Common myeloid progenitor, CD34-positive (primary cell): ENCODE measurements around the gene GLO1.

Source experiments
- CTCF ChIA-PET: fragments of 350-600 bp; sonication (Branson Sonifier 250); formaldehyde crosslinking; loops from one replicate; lab custom pipeline; 2021; ENCODE audit warnings: antibody characterized with exemption; lab: Charles Lee
- POLR2A ChIA-PET: fragments of 350-600 bp; sonication (Branson Sonifier 250); formaldehyde crosslinking; loops from one replicate; lab custom pipeline; 2021; ENCODE audit warnings: antibody characterized with exemption; lab: Charles Lee
- DNase-seq, 3 donors: peaks; one replicate each; pipeline versions ENCODE4 v3.0.0 to v3.0.0-alpha.2; 2013
- H3K27ac ChIP-seq, 2 experiments: 1 replicate in 1 of 2; 2 replicates in 1 of 2; pipeline ENCODE4 v1.7.0; 2013; ENCODE audit warnings: inconsistent platforms in 2 of 2, low read length in 2 of 2, mild to moderate bottlenecking in 2 of 2, low read depth in 1 of 2, moderate library complexity in 1 of 2; ENCODE audit not compliant: severe bottlenecking in 2 of 2, insufficient read depth in 1 of 2, poor library complexity in 1 of 2
- H3K27me3 ChIP-seq, 5 experiments: replicated peaks in 2 of 5; 1 replicate in 3 of 5; 2 replicates in 2 of 5; pipeline versions ENCODE4 v1.6.1 to v1.7.0; 2013; ENCODE audit warnings: low read length in 4 of 5, mild to moderate bottlenecking in 2 of 5, moderate library complexity in 2 of 5, inconsistent platforms in 1 of 5; ENCODE audit not compliant: insufficient read depth in 5 of 5, control insufficient read depth in 4 of 5
- H3K36me3 ChIP-seq, 4 experiments: 1 replicate in 2 of 4; 2 replicates in 2 of 4; pipeline versions ENCODE4 v1.6.1 to v1.7.0; 2013; ENCODE audit warnings: low read length in 3 of 4, control low read depth in 1 of 4, mild to moderate bottlenecking in 1 of 4; ENCODE audit not compliant: control insufficient read depth in 4 of 4, insufficient read depth in 4 of 4
- H3K4me1 ChIP-seq, 4 experiments: 1 replicate in 3 of 4; 2 replicates in 1 of 4; pipeline versions ENCODE4 v1.6.1 to v1.7.1; 2013; ENCODE audit warnings: low read length in 3 of 4, mild to moderate bottlenecking in 3 of 4, control low read depth in 1 of 4, inconsistent platforms in 1 of 4, moderate library complexity in 1 of 4; ENCODE audit not compliant: control insufficient read depth in 4 of 4, insufficient read depth in 4 of 4; ENCODE audit errors: control extremely low read depth in 1 of 4
- H3K4me3 ChIP-seq, 7 experiments: 1 replicate in 4 of 7; 2 replicates in 3 of 7; pipeline versions ENCODE4 v1.5.1 to v1.7.0; 2013; ENCODE audit warnings: mild to moderate bottlenecking in 7 of 7, low read length in 6 of 7, moderate library complexity in 6 of 7, inconsistent platforms in 2 of 7, low read depth in 2 of 7, control low read depth in 1 of 7; ENCODE audit not compliant: insufficient read depth in 4 of 7, control insufficient read depth in 1 of 7; ENCODE audit errors: extremely low read depth in 1 of 7
- H3K9me3 ChIP-seq, 5 experiments: 1 replicate in 4 of 5; 2 replicates in 1 of 5; pipeline versions ENCODE4 v1.6.1 to v1.7.1; 2013; ENCODE audit warnings: low read length in 4 of 5, mild to moderate bottlenecking in 2 of 5, inconsistent platforms in 1 of 5, low read depth in 1 of 5, moderate library complexity in 1 of 5; ENCODE audit not compliant: control insufficient read depth in 4 of 5, insufficient read depth in 2 of 5; ENCODE audit errors: control extremely low read depth in 1 of 5
- WGBS: methylation state at CpG from one replicate; pipeline ENCODE4 v1.1.5; 2013; ENCODE audit not compliant: insufficient coverage; 5-methylcytosine and 5-hydroxymethylcytosine counted together

The GLO1 gene

DNA sequence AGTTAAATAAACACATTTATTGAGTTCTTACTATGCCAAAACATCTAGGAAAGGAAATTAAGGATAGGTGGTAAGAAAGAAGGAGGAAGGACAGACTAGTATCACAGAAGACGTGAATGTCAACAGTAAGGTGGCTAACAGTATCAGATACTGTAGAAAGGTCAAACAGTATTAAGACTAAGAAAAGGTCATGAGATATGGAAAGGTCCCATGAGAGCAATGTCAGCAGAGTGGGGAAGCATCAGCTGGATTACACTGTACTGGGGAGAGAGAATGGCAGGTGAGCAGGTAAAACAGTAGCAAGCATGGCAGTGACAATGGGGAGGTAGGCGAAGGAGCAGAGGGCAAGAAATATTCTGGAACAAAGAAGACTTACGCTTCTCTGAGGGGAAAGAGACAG lies 18.0 kb downstream of the GLO1 start:
- Histone ChIP-seq H3K9me3 (no peaks in the 10 kb centered on the region), H3K4me3 (no peak overlapping the region), H3K4me1 (peaks cover 0 to 8% (median 8%) of the 10 kb centered on the region in 4 experiments), H3K27me3 (no peaks in the 10 kb centered on the region), H3K36me3 (peaks cover 6 to 62% (median 21%) of the 10 kb centered on the region in 4 experiments), H3K27ac (no peak overlapping the region)
- WGBS: 98% methylated on average over 3 of the region's 3 CpGs
- DNase-seq: no peak
- CTCF ChIA-PET: no interaction called here
- POLR2A ChIA-PET: no interaction called here

DNA sequence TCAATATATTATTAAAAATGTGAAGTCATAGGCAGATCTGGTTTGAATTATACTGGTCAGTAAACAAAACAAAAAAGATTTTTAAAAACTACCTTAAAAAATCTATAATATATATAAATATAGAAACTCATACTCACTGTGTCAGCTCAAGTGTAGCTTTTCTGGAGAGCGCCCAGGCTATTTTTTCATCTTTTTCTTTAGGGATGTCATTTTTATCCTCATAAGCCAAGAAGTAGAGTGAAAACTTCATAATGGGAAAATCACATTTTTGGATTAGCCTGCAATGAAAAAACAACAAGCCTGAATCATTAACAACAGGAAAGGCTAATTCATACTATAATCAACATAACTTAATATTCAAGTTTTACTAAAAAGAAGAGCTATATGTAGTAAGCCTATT lies 18.7 kb downstream of the GLO1 start:
- Histone ChIP-seq H3K4me1 (peaks cover 0 to 8% (median 8%) of the 10 kb centered on the region in 4 experiments), H3K36me3 (peaks cover 6 to 66% (median 22%) of the 10 kb centered on the region in 4 experiments), H3K4me3 (no peak overlapping the region), H3K9me3 (no peaks in the 10 kb centered on the region), H3K27me3 (no peaks in the 10 kb centered on the region), H3K27ac (no peak overlapping the region)
- DNase-seq: no peak
- CTCF ChIA-PET: no interaction called here
- POLR2A ChIA-PET: no interaction called here
- WGBS: no CpG with 5 or more reads among the region's 1 CpG

DNA sequence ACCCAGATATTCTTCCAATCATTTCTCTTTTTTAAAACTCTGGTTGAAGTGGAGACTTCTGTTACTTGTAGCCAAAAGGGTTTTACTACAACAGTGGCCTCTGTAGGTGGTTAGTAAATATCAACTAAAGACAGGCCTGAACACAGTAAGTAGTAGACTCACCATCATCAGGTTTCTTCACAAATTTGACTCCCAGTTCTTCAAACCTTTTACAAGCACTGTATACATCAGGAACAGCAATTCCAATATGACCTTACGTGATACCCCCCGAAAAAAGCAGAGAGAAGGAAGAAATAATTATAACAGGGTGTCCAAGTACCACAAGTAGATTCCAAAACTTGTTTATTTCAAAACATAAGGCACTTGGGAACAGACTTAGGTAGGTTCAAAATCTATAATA lies 21.1 kb downstream of the GLO1 start:
- H3K27ac ChIP-seq: no peak overlapping the region
- no CpG with 5 or more reads among the region's 2 CpGs for WGBS

DNA sequence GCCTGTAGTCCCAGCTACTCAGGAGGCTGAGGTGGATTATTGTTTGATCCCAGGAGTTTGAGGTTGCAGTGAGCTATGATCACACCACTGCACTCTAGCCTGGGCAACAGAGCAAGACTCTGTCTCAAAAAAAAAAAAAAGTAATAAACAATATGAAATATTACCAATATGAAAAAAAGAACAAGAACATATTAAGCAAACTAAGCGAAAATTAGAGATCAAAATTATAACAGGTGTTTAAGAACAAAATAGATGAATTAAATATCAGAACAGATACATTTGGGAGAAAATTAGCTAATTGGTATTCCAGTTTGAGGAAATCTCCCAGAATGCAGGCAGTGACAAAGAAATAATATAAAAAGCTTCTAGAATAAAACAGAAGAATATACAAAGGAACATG lies 23.3 kb downstream of the GLO1 start:
- Histone ChIP-seq H3K4me1 (no peaks in the 10 kb centered on the region), H3K27ac (no peak overlapping the region), H3K4me3 (no peak overlapping the region), H3K36me3 (peaks cover 9 to 77% (median 38%) of the 10 kb centered on the region in 4 experiments), H3K9me3 (peaks cover 0 to under 1% (median 0%) of the 10 kb centered on the region in 5 experiments), H3K27me3 (no peaks in the 10 kb centered on the region)
- CTCF ChIA-PET: no interaction called here
- WGBS: no CpG with 5 or more reads among the region's 1 CpG
- POLR2A ChIA-PET: no interaction called here
- no peak for DNase-seq

More for the DNA sequence above, 21.1 kb downstream of the GLO1 start:
- CTCF ChIA-PET: no interaction called here
- Histone ChIP-seq H3K4me1 (no peaks in the 10 kb centered on the region), H3K27me3 (no peaks in the 10 kb centered on the region), H3K36me3 (peaks cover 12 to 73% (median 34%) of the 10 kb centered on the region in 4 experiments), H3K9me3 (no peaks in the 10 kb centered on the region), H3K4me3 (no peak overlapping the region)
- POLR2A ChIA-PET: no interaction called here
- no peak for DNase-seq

DNA sequence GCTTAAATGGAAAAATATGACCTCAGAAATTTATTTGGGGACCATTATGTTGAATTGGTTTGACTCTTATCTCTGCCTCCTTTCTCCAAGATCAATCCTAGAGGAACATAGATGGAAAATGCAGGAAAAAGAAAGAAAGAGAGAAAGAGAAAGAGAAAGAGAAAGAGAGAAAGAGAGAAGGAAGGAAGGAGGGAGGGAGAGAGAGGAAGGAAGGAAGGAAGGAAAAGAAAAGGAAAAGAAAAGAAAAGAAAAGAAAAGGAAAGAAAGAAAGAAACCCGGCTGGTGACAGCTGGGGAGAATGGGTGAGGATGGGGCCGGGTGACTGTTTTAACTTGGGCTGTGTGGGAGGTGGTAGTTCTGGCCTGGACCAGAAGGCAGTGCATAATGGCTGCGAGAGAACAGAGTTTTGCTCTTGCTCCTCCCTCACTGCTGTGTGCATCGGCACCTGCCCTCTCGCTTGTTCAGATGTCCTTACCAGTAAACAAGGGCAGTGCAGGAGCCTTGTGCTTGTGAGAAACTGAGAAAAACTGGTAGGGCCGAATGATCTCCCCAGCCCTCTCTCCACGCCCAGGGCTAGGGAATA lies 24.7 kb downstream of the GLO1 start:
- no peaks in the 10 kb centered on the region for H3K27me3 ChIP-seq
- ChIA-PET CTCF (no interaction called here), POLR2A (no interaction called here)
- H3K36me3 ChIP-seq: peaks cover 9 to 77% (median 36%) of the 10 kb centered on the region in 4 experiments
- H3K4me1 ChIP-seq: peaks cover 0 to 9% (median 6%) of the 10 kb centered on the region in 4 experiments
- 94% methylated on average over 5 of the region's 7 CpGs for WGBS
- H3K9me3 ChIP-seq: peaks cover 0 to 1% (median 0%) of the 10 kb centered on the region in 5 experiments
- no peak overlapping the region for H3K27ac ChIP-seq
- H3K4me3 ChIP-seq: no peak overlapping the region
- no peak for DNase-seq

DNA sequence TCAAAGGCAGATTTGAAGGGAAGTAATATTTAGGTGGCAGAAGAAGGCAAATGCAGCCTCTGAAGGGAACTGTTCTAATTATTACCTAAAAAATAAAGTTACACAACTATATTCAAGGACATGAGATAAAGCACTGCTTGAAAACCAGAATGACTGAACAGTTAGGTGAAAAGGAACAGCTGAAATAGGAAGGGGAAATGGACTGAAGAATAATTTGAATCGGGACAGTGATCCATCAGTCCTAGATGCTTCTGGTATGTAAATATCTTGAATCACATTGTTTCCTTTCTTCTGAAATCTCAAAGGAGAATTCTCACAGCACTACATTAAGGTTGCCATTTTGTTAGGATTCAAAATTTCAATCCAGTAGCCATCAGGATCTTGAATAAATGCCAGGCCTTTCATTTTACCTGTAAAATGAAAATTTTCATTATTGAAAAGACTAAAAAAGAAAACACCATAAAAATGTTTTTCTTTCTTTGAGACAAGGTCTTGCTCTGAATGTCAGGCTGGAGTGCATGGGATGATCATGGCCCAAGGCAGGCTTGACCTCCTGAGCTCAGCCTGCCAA lies 25.9 kb downstream of the GLO1 start:
- H3K36me3 ChIP-seq: peaks cover 9 to 67% (median 32%) of the 10 kb centered on the region in 4 experiments
- H3K27ac ChIP-seq: no peak overlapping the region
- H3K4me1 ChIP-seq: peaks cover 0 to 10% (median 6%) of the 10 kb centered on the region in 4 experiments
- DNase-seq: no peak
- 100% methylated on average over 1 of the region's 1 CpG for WGBS
- peaks cover 0 to 1% (median 0%) of the 10 kb centered on the region in 5 experiments for H3K9me3 ChIP-seq
- no peak overlapping the region for H3K4me3 ChIP-seq
- ChIA-PET POLR2A (no interaction called here), CTCF (no interaction called here)
- H3K27me3 ChIP-seq: no peaks in the 10 kb centered on the region

DNA sequence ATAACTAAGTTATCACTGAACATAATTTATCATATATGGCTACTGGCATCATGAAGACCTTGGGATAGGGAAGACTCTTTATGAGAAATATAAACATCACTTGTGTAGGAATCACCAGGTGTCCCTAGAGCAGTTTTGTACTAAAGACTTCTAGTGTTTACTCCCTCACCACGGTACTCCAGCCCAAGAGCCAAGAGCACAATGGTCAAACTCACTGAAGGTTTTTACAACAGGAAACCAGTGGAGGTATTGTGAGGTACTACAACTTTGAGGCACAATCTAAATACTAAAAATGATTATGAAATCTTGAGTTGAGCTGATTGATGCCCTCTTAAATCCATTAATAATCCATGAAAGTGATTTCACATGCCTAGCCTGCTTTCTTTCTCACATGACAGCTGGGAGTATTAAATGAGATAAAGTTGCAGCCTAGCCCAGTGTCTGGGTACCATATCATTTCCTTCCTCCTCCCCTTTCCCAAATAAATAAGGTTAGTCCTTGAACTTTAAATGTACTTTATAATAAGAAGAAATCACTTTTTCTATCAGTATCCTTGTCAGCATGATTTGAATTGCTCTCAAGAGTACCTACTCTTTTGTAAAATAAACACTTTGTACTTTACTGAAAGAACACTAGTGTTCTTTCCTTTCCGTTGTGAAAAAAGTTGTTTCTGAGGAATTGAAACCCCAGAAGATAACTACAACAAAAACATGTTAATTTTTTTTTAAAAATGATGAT lies 26.5 kb downstream of the GLO1 start:
- WGBS: no CpG with 5 or more reads among the region's 2 CpGs
- POLR2A ChIA-PET: interaction anchor here (0.7 kb wide), 1 partner anchor 112 kb away, joined by 3 read pairs; no protein-coding TSS in a partner anchor

More for the DNA sequence above, 26.5 kb downstream of the GLO1 start:
- Histone ChIP-seq H3K4me1 (peaks cover 0 to 10% (median 6%) of the 10 kb centered on the region in 4 experiments), H3K27ac (no peak overlapping the region), H3K4me3 (no peak overlapping the region), H3K36me3 (peaks cover 9 to 61% (median 29%) of the 10 kb centered on the region in 4 experiments), H3K27me3 (no peaks in the 10 kb centered on the region), H3K9me3 (peaks cover 0 to 1% (median 0%) of the 10 kb centered on the region in 5 experiments)
- DNase-seq: no peak
- CTCF ChIA-PET: no interaction called here
